ENCODE results near the gene RAB3IP.
"Not testable (repeated sequence)": the region's sequence is repeated elsewhere in the genome, so short reads cannot be mapped to it uniquely, and the experiment has no call there.

The RAB3IP gene

GRCh38 chr12:69756088-69756755 is 17.6 kb downstream of the RAB3IP start:
- no peak for DNase-seq (ENCODE audit: low read depth)

GRCh38 chr12:69758105-69758504 is 19.4 kb downstream of the RAB3IP start:
- DNase-seq (ENCODE audit: low read depth): no peak

GRCh38 chr12:69759581-69759980 is 20.9 kb downstream of the RAB3IP start:
- not testable (repeated sequence) for DNase-seq (ENCODE audit: low read depth)

- no peak for DNase-seq (ENCODE audit: low read depth)
These were observed 26.9 kb downstream of the RAB3IP start for GRCh38 chr12:69765515-69765914.

- no peak for DNase-seq (ENCODE audit: low read depth)
These were observed 27.6 kb downstream of the RAB3IP start for GRCh38 chr12:69766260-69766659.

- no peak for DNase-seq (ENCODE audit: low read depth)
These were observed 41.3 kb downstream of the RAB3IP start for GRCh38 chr12:69779928-69780327.

GRCh38 chr12:69783365-69783764 is 44.7 kb downstream of the RAB3IP start:
- DNase-seq (ENCODE audit: low read depth): no peak

GRCh38 chr12:69789351-69789750 is 50.7 kb downstream of the RAB3IP start:
- DNase-seq (ENCODE audit: low read depth): no peak

- DNase-seq (ENCODE audit: low read depth): no peak
These were observed 53.9 kb downstream of the RAB3IP start for GRCh38 chr12:69792533-69792932.

GRCh38 chr12:69807101-69807897 is 68.6 kb downstream of the RAB3IP start:
- not testable (repeated sequence) for DNase-seq (ENCODE audit: low read depth)

GRCh38 chr12:69810870-69811498 is 72.3 kb downstream of the RAB3IP start:
- DNase-seq (ENCODE audit: low read depth): no peak

GRCh38 chr12:69816082-69816481 is 77.4 kb downstream of the RAB3IP start:
- DNase-seq (ENCODE audit: low read depth): no peak

- no peak for DNase-seq (ENCODE audit: low read depth)
These were observed 82.4 kb downstream of the RAB3IP start for GRCh38 chr12:69821032-69821455.

- DNase-seq (ENCODE audit: low read depth): no peak
These were observed 82.9 kb downstream of the RAB3IP start for GRCh38 chr12:69821456-69822159.

- no peak for DNase-seq (ENCODE audit: low read depth)
These were observed 83.7 kb downstream of the RAB3IP start for GRCh38 chr12:69822201-69822860.

- DNase-seq (ENCODE audit: low read depth): no peak
These were observed 85.4 kb downstream of the RAB3IP start for GRCh38 chr12:69824028-69824427.

- no peak for DNase-seq (ENCODE audit: low read depth)
These were observed 86.4 kb downstream of the RAB3IP start, which contains the start of gene MYRFL for GRCh38 chr12:69824966-69825560. Gene MYRFL, plus strand, starts transcription at chr12:69825227. Its CDS starts 291 bp downstream, at chr12:69825518.

GRCh38 chr12:69828897-69829296 is 90.2 kb downstream of the RAB3IP start:
- DNase-seq (ENCODE audit: low read depth): no peak

- no peak for DNase-seq (ENCODE audit: low read depth)
These were observed 95.0 kb downstream of the RAB3IP start for GRCh38 chr12:69833696-69834095.

- DNase-seq (ENCODE audit: low read depth): no peak
These were observed 95.5 kb downstream of the RAB3IP start for GRCh38 chr12:69834147-69834546.

GRCh38 chr12:69834576-69834975 is 95.9 kb downstream of the RAB3IP start:
- no peak for DNase-seq (ENCODE audit: low read depth)

Data from activated T-cell treated with anti-CD3 and anti-CD28 coated beads for 1 hour (primary cell).